CD14-positive monocyte (primary cell): Measurements from ENCODE around the gene PGLYRP2. TPM values are rescaled to one million over a fixed set of nuclear protein-coding genes. Genes with fewer than 3 reads are reported as not detected.

Experiments used
- DNase-seq, 3 donors: peaks; one replicate each; pipeline ENCODE4 v3.0.0-alpha.2; 2011 to 2022
- H2AFZ ChIP-seq: 2 replicates; pipeline ENCODE4 v1.6.0; 2012; ENCODE audit warnings: mild to moderate bottlenecking, low read depth, low read length, inconsistent platforms; ENCODE audit not compliant: insufficient read depth, poor library complexity, severe bottlenecking
- H3K27ac ChIP-seq, 2 donors: 1 replicate in 1 of 2; 2 replicates in 1 of 2; pipeline ENCODE4 v1.5.1; 2012 to 2013; ENCODE audit warnings: low read length in 2 of 2, control low read depth in 1 of 2, inconsistent platforms in 1 of 2, low read depth in 1 of 2, mild to moderate bottlenecking in 1 of 2
- H3K27me3 ChIP-seq, 2 donors: one replicate each; pipeline versions ENCODE4 v1.6.0 to v1.6.1; 2011 to 2013; ENCODE audit warnings: low read length in 2 of 2; ENCODE audit not compliant: control insufficient read depth in 2 of 2, insufficient read depth in 2 of 2
- H3K36me3 ChIP-seq, 2 donors: replicated peaks in 1 of 2; 1 replicate in 1 of 2; 2 replicates in 1 of 2; pipeline versions ENCODE4 v1.5.1 to v1.6.1; 2012 to 2013; ENCODE audit warnings: low read length in 2 of 2, control low read depth in 1 of 2, inconsistent platforms in 1 of 2, mild to moderate bottlenecking in 1 of 2; ENCODE audit not compliant: insufficient read depth in 2 of 2, control insufficient read depth in 1 of 2
- H3K4me1 ChIP-seq, 2 donors: 1 replicate in 1 of 2; 2 replicates in 1 of 2; pipeline versions ENCODE4 v1.5.1 to v1.6.1; 2012 to 2013; ENCODE audit warnings: low read length in 2 of 2, control low read depth in 1 of 2, inconsistent platforms in 1 of 2, mild to moderate bottlenecking in 1 of 2, moderate library complexity in 1 of 2; ENCODE audit not compliant: insufficient read depth in 2 of 2, control insufficient read depth in 1 of 2
- H3K4me2 ChIP-seq: replicated peaks from 2 replicates; pipeline ENCODE3; 2012; ENCODE audit warnings: low read length, moderate library complexity, mild to moderate bottlenecking; ENCODE audit not compliant: poor library complexity, severe bottlenecking; ENCODE audit errors: extremely low read depth
- H3K4me3 ChIP-seq, 3 experiments: fragments of 200-600 bp in 1 of 3; sonication (generic) in 1 of 3; replicated peaks in 1 of 3; 1 replicate in 2 of 3; 2 replicates in 1 of 3; pipeline ENCODE4 v1.5.1; 2011 to 2013; ENCODE audit warnings: low read length in 3 of 3, mild to moderate bottlenecking in 3 of 3, control low read depth in 2 of 3, low read depth in 2 of 3, inconsistent platforms in 1 of 3, moderate library complexity in 1 of 3
- H3K79me2 ChIP-seq: 2 replicates; pipeline ENCODE4 v1.6.0; 2012; ENCODE audit warnings: mild to moderate bottlenecking, control low read depth, inconsistent platforms, low read length, moderate library complexity; ENCODE audit not compliant: insufficient read depth
- H3K9ac ChIP-seq: 2 replicates; pipeline ENCODE4 v1.6.0; 2017; ENCODE audit warnings: low read length, mild to moderate bottlenecking; ENCODE audit not compliant: insufficient read depth, poor library complexity, severe bottlenecking
- H3K9me3 ChIP-seq, 2 donors: replicated peaks in 1 of 2; 1 replicate in 1 of 2; 2 replicates in 1 of 2; pipeline versions ENCODE4 v1.5.1 to v1.6.1; 2012 to 2013; ENCODE audit warnings: low read length in 2 of 2, control low read depth in 1 of 2; ENCODE audit not compliant: control insufficient read depth in 1 of 2, insufficient read depth in 1 of 2
- H4K20me1 ChIP-seq: 2 replicates; pipeline ENCODE4 v1.6.0; 2012; ENCODE audit warnings: mild to moderate bottlenecking, low read length, control low read depth, moderate library complexity; ENCODE audit not compliant: insufficient read depth
- H3K27ac Mint-ChIP-seq, 7 donors: one replicate each; pipeline ENCODE4 v1.8.0; 2020; ENCODE audit warnings: mild to moderate bottlenecking in 7 of 7, mixed read lengths in 7 of 7, moderate library complexity in 6 of 7, inconsistent platforms in 2 of 7
- H3K27me3 Mint-ChIP-seq, 3 donors: one replicate each; pipeline ENCODE4 v1.8.0; 2021 to 2022; ENCODE audit warnings: low read depth in 3 of 3, mild to moderate bottlenecking in 3 of 3, mixed read lengths in 3 of 3, moderate library complexity in 3 of 3, inconsistent platforms in 1 of 3
- H3K36me3 Mint-ChIP-seq, 2 donors: one replicate each; pipeline ENCODE4 v1.8.0; 2020; ENCODE audit warnings: mixed read lengths in 2 of 2, inconsistent platforms in 1 of 2, mild to moderate bottlenecking in 1 of 2
- H3K4me1 Mint-ChIP-seq: one replicate; pipeline ENCODE4 v1.8.0; 2020; ENCODE audit warnings: mild to moderate bottlenecking, mixed read lengths
- H3K4me3 Mint-ChIP-seq, 2 donors: one replicate each; pipeline ENCODE4 v1.8.0; 2020; ENCODE audit warnings: mild to moderate bottlenecking in 2 of 2, mixed read lengths in 2 of 2, moderate library complexity in 1 of 2
- H3K9me3 Mint-ChIP-seq, 7 donors: one replicate each; pipeline ENCODE4 v1.8.0; 2020 to 2022; ENCODE audit warnings: mixed read lengths in 7 of 7, mild to moderate bottlenecking in 6 of 7, moderate library complexity in 6 of 7, inconsistent platforms in 2 of 7
- WGBS: methylation state at CpG from one replicate; pipeline ENCODE4 v1.1.5; 2013; ENCODE audit warnings: missing lambda C conversion rate; ENCODE audit not compliant: insufficient coverage; 5-methylcytosine and 5-hydroxymethylcytosine counted together
- intact Hi-C, 2 donors: fragments of 100-400 bp; cut with micrococcal nuclease; formaldehyde crosslinking; loops; one replicate each; pipeline versions ENCODE4 v1.15.0 to v1.15.1; 2023
- polyA plus RNA-seq, 3 donors: library from polyadenylated mRNA; depleted of rRNA in 1 of 3; unstranded in 2 of 3; stranded (reverse) in 1 of 3; fragments of 300-500 nt in 2 of 3; fragments of >200 nt in 1 of 3; fragmentation: Illumina TruSeq in 2 of 3; gene quantifications; 1 replicate in 2 of 3; 2 replicates in 1 of 3; pipeline ENCODE4 v1.2.3, GENCODE V29; 2012 to 2021
- TF ChIP-seq, protein P1 (sequence below): fragments of 200-600 bp; IDR thresholded peaks from one replicate; pipeline ENCODE4 v1.8.0; 2022; ENCODE audit warnings: antibody characterized with exemption, mild to moderate bottlenecking

PGLYRP2 gene
- polyA plus RNA-seq, 3 donors, result 0.03 to 0.32 (median 0.15) TPM

DNA sequence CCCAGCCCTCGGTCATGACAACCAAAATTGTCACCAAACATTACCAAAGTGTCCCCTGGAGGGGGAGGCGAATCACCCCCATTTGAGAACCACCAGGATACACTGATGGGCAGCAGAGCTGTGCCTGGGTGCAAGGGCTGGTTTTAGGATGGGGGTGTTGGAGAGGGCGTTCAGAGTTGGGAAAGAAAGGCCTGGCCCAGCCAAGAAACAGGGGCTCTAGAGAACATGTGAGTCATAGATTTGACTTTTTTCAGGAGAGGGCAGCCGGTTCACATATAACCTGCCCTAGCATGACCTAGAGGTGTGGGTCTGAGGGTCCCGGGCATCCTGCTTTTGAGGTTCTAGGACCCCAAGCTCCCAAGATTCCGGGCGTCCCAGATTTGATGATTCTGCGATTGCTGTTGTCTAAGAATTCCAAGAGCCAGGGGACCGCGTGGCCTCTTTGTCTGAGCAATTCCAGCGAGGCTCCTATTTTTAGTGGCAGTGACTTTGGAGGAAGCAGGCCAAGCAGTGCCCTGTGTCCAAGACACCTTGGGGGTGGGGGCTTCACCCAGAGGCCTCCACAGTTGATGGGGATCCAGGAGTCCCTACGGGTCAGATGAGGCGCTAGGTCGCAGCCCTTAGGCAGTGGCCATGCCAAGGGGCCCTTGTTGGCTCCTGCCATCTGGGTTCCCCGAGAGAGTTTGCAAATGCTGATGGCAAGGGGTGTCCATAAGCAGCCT, 34.6 kb downstream of the PGLYRP2 start:
- no peak overlapping the region for H2AFZ ChIP-seq
- no peaks in the 10 kb centered on the region for H3K9me3 ChIP-seq
- H3K79me2 ChIP-seq, result no peaks in the 10 kb centered on the region
- peaks cover 7% of the 10 kb centered on the region for H3K4me1 Mint-ChIP-seq
- DNase-seq, result no peak
- TF ChIP-seq, protein P1, sequence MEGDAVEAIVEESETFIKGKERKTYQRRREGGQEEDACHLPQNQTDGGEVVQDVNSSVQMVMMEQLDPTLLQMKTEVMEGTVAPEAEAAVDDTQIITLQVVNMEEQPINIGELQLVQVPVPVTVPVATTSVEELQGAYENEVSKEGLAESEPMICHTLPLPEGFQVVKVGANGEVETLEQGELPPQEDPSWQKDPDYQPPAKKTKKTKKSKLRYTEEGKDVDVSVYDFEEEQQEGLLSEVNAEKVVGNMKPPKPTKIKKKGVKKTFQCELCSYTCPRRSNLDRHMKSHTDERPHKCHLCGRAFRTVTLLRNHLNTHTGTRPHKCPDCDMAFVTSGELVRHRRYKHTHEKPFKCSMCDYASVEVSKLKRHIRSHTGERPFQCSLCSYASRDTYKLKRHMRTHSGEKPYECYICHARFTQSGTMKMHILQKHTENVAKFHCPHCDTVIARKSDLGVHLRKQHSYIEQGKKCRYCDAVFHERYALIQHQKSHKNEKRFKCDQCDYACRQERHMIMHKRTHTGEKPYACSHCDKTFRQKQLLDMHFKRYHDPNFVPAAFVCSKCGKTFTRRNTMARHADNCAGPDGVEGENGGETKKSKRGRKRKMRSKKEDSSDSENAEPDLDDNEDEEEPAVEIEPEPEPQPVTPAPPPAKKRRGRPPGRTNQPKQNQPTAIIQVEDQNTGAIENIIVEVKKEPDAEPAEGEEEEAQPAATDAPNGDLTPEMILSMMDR, result no peak
- H3K4me1 ChIP-seq, result peaks cover 7 to 8% of the 10 kb centered on the region in 2 donors
- H3K27ac ChIP-seq, result no peak overlapping the region
- no peak overlapping the region for H3K4me2 ChIP-seq
- H3K36me3 Mint-ChIP-seq, result peaks cover 0 to 4% of the 10 kb centered on the region in 2 donors
- H3K4me3 Mint-ChIP-seq, result no peak overlapping the region
- no peaks in the 10 kb centered on the region for H3K36me3 ChIP-seq
- intact Hi-C loops, result no loop called here
- H3K9ac ChIP-seq, result no peak overlapping the region
- no peak overlapping the region for H3K27ac Mint-ChIP-seq
- H4K20me1 ChIP-seq, result no peaks in the 10 kb centered on the region
- 96% methylated on average over 10 of the region's 15 CpGs for WGBS
- no peaks in the 10 kb centered on the region for H3K27me3 ChIP-seq
- peaks cover 0 to 3% (median 0%) of the 10 kb centered on the region in 7 donors for H3K9me3 Mint-ChIP-seq
- no peak overlapping the region for H3K4me3 ChIP-seq
- H3K27me3 Mint-ChIP-seq, result peaks cover 0 to 5% (median 3%) of the 10 kb centered on the region in 3 donors

DNA sequence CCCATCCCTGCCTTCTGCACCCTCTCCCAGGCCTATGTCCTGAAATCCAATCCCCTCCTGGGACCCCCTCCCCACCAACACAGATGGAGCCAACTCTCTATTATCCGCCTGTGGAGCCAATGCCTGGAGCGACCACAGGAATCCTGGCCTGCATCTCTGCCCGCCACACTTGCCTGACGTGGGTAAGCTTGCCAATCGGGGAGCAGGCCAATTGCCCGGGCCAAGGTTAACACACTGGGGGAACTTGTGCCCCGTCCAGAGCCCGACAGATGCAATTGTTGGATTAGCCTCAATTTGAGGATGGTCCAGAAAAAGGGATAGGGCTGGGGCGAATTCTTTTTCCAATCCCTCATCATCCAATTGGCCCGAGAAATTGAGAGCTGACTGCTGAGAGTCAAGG, 35.5 kb downstream of the PGLYRP2 start:
- H3K27me3 Mint-ChIP-seq, result peaks cover 0 to 5% (median 3%) of the 10 kb centered on the region in 3 donors
- Histone ChIP-seq H3K9me3 (no peaks in the 10 kb centered on the region), H3K9ac (no peak overlapping the region), H3K36me3 (no peaks in the 10 kb centered on the region), H3K4me3 (no peak overlapping the region), H2AFZ (no peak overlapping the region), H3K79me2 (no peaks in the 10 kb centered on the region), H3K27me3 (no peaks in the 10 kb centered on the region), H3K27ac (no peak overlapping the region), H3K4me1 (peaks cover 2% of the 10 kb centered on the region in 2 donors), H4K20me1 (no peaks in the 10 kb centered on the region), H3K4me2 (no peak overlapping the region)
- intact Hi-C loops, result no loop called here
- no peak for DNase-seq
- 96% methylated on average over 4 of the region's 10 CpGs for WGBS
- peaks cover 0 to 4% of the 10 kb centered on the region in 2 donors for H3K36me3 Mint-ChIP-seq
- H3K4me1 Mint-ChIP-seq, result peaks cover 5% of the 10 kb centered on the region
- H3K27ac Mint-ChIP-seq, result no peak overlapping the region
- TF ChIP-seq, protein P1, result no peak
- H3K4me3 Mint-ChIP-seq, result no peak overlapping the region
- peaks cover 0 to 3% (median 0%) of the 10 kb centered on the region in 7 donors for H3K9me3 Mint-ChIP-seq
